Mesendoderm (in vitro differentiated cells): Measurements from ENCODE around the gene FANCG.

ENCODE experiments used
- DNase-seq: peaks from one replicate; pipeline ENCODE4 v3.0.0; 2013
- H2AK5ac ChIP-seq: 2 replicates; pipeline ENCODE4 v1.6.1; 2013; ENCODE audit warnings: low read length, inconsistent platforms
- H2BK120ac ChIP-seq: 2 replicates; pipeline ENCODE4 v1.6.1; 2013; ENCODE audit warnings: low read depth, mild to moderate bottlenecking, low read length, moderate library complexity, mixed read lengths
- H2BK15ac ChIP-seq: replicated peaks from 2 replicates; pipeline ENCODE4 v1.6.1; 2013; ENCODE audit warnings: low read depth, mild to moderate bottlenecking, moderate library complexity
- H2BK5ac ChIP-seq: 2 replicates; pipeline ENCODE4 v1.6.1; 2013; ENCODE audit warnings: low read length, inconsistent platforms
- H3K18ac ChIP-seq: 2 replicates; pipeline ENCODE4 v1.6.1; 2013; ENCODE audit warnings: mild to moderate bottlenecking, low read length, mixed read lengths
- H3K23ac ChIP-seq: one replicate; pipeline ENCODE4 v1.6.1; 2013; ENCODE audit warnings: low read length
- H3K27ac ChIP-seq: 2 replicates; pipeline ENCODE4 v1.5.1; 2013; ENCODE audit warnings: low read depth, mild to moderate bottlenecking, inconsistent platforms, low read length, moderate library complexity
- H3K27me3 ChIP-seq: 2 replicates; pipeline ENCODE4 v1.6.1; 2013; ENCODE audit warnings: low read length, control low read depth, mild to moderate bottlenecking, inconsistent platforms; ENCODE audit not compliant: insufficient read depth, poor library complexity
- H3K36me3 ChIP-seq: 2 replicates; pipeline ENCODE4 v1.6.1; 2013; ENCODE audit warnings: low read length, inconsistent platforms; ENCODE audit not compliant: control insufficient read depth, insufficient read depth
- H3K4ac ChIP-seq: one replicate; pipeline ENCODE4 v1.6.1; 2013; ENCODE audit warnings: low read depth, mild to moderate bottlenecking, low read length, moderate library complexity
- H3K4me1 ChIP-seq: 2 replicates; pipeline ENCODE4 v1.6.1; 2013; ENCODE audit warnings: low read depth, low read length, inconsistent platforms; ENCODE audit not compliant: control insufficient read depth
- H3K4me2 ChIP-seq: 2 replicates; pipeline ENCODE4 v1.6.1; 2013; ENCODE audit warnings: low read length
- H3K4me3 ChIP-seq: 2 replicates; pipeline ENCODE4 v1.5.1; 2013; ENCODE audit warnings: mild to moderate bottlenecking, low read length
- H3K56ac ChIP-seq: one replicate; pipeline ENCODE4 v1.6.1; 2013; ENCODE audit warnings: low read length
- H3K79me1 ChIP-seq: 2 replicates; pipeline ENCODE4 v1.6.1; 2013; ENCODE audit warnings: low read length, inconsistent platforms
- H3K79me2 ChIP-seq: 2 replicates; pipeline ENCODE4 v1.6.1; 2013; ENCODE audit warnings: mild to moderate bottlenecking, low read length; ENCODE audit not compliant: control insufficient read depth, insufficient read depth
- H3K9ac ChIP-seq: 2 replicates; pipeline ENCODE4 v1.6.1; 2013; ENCODE audit warnings: low read length, inconsistent platforms
- H4K5ac ChIP-seq: one replicate; pipeline ENCODE4 v1.6.1; 2013; ENCODE audit warnings: low read length
- H4K8ac ChIP-seq: one replicate; pipeline ENCODE4 v1.6.1; 2013; ENCODE audit warnings: low read depth, mild to moderate bottlenecking, control low read depth, low read length, moderate library complexity
- WGBS: extraction: QIAGEN DNeasy Blood & Tissue Kit; methylation state at CpG from one replicate; pipeline ENCODE4 v1.1.7; 2013; ENCODE audit warnings: low lambda C conversion rate, missing lambda C conversion rate; ENCODE audit not compliant: insufficient coverage; ENCODE audit errors: extremely low coverage; 5-methylcytosine and 5-hydroxymethylcytosine counted together

The FANCG gene

GRCh38 chr9:35078066-35078465 lies 1.7 kb downstream of the FANCG start:
- peaks cover 17% of the 10 kb centered on the region for H3K79me1 ChIP-seq
- H3K4ac ChIP-seq: no peak overlapping the region
- H3K36me3 ChIP-seq: peaks cover 10% of the 10 kb centered on the region
- WGBS: no CpG with 5 or more reads among the region's 4 CpGs
- H3K23ac ChIP-seq: peak overlapping the region; percentile 66
- peak overlapping the region; percentile 98 for H3K56ac ChIP-seq
- no peak overlapping the region for H4K8ac ChIP-seq
- H3K4me1 ChIP-seq: peaks cover 6% of the 10 kb centered on the region
- no peak overlapping the region for H3K27ac ChIP-seq
- H3K18ac ChIP-seq: no peak overlapping the region
- no peak overlapping the region for H2BK15ac ChIP-seq
- no peaks in the 10 kb centered on the region for H3K27me3 ChIP-seq
- peak overlapping the region; percentile 77 for H3K4me2 ChIP-seq
- no peak overlapping the region for H2AK5ac ChIP-seq
- peak overlapping the region; percentile 89 for H3K9ac ChIP-seq
- H3K79me2 ChIP-seq: peaks cover 25% of the 10 kb centered on the region
- no peak overlapping the region for H2BK5ac ChIP-seq
- no peak overlapping the region for H2BK120ac ChIP-seq
- H3K4me3 ChIP-seq: peak overlapping the region; percentile 20
- DNase-seq: no peak
- H4K5ac ChIP-seq: no peak overlapping the region

- peaks cover 17% of the 10 kb centered on the region for H3K79me1 ChIP-seq
- WGBS: no CpG with 5 or more reads among the region's 4 CpGs
Measured at GRCh38 chr9:35076848-35077247, 2.9 kb downstream of the FANCG start.

GRCh38 chr9:35075358-35075757 lies 4.4 kb downstream of the FANCG start:
- H3K23ac ChIP-seq: no peak overlapping the region
- no peak overlapping the region for H3K27ac ChIP-seq
- no peak overlapping the region for H3K4me2 ChIP-seq
- WGBS: no CpG with 5 or more reads among the region's 4 CpGs
- H3K56ac ChIP-seq: no peak overlapping the region
- H3K4me1 ChIP-seq: peaks cover 10% of the 10 kb centered on the region
- no peak overlapping the region for H3K18ac ChIP-seq
- H3K4ac ChIP-seq: no peak overlapping the region
- no peak overlapping the region for H2BK15ac ChIP-seq
- H2BK5ac ChIP-seq: no peak overlapping the region
- H4K8ac ChIP-seq: no peak overlapping the region
- DNase-seq: no peak
- H3K4me3 ChIP-seq: no peak overlapping the region
- no peaks in the 10 kb centered on the region for H3K27me3 ChIP-seq
- peaks cover 10% of the 10 kb centered on the region for H3K36me3 ChIP-seq
- no peak overlapping the region for H3K9ac ChIP-seq
- peaks cover 42% of the 10 kb centered on the region for H3K79me2 ChIP-seq
- peaks cover 17% of the 10 kb centered on the region for H3K79me1 ChIP-seq
- H2AK5ac ChIP-seq: no peak overlapping the region
- H4K5ac ChIP-seq: no peak overlapping the region
- no peak overlapping the region for H2BK120ac ChIP-seq

More at GRCh38 chr9:35076848-35077247, 2.9 kb downstream of the FANCG start:
- no peak overlapping the region for H3K4me3 ChIP-seq
- no peak overlapping the region for H3K4ac ChIP-seq
- no peak overlapping the region for H2BK15ac ChIP-seq
- H3K18ac ChIP-seq: no peak overlapping the region
- no peak overlapping the region for H2BK5ac ChIP-seq
- no peak overlapping the region for H2AK5ac ChIP-seq
- H3K4me1 ChIP-seq: peaks cover 7% of the 10 kb centered on the region
- H3K36me3 ChIP-seq: peaks cover 10% of the 10 kb centered on the region
- no peak overlapping the region for H4K5ac ChIP-seq
- H3K79me2 ChIP-seq: peaks cover 27% of the 10 kb centered on the region
- no peak overlapping the region for H3K4me2 ChIP-seq
- no peak for DNase-seq
- H3K27me3 ChIP-seq: no peaks in the 10 kb centered on the region
- no peak overlapping the region for H2BK120ac ChIP-seq
- H3K27ac ChIP-seq: no peak overlapping the region
- H3K9ac ChIP-seq: no peak overlapping the region
- no peak overlapping the region for H4K8ac ChIP-seq
- H3K56ac ChIP-seq: no peak overlapping the region
- H3K23ac ChIP-seq: no peak overlapping the region

- H3K27ac ChIP-seq: no peak overlapping the region
- no peak overlapping the region for H3K23ac ChIP-seq
- H2AK5ac ChIP-seq: no peak overlapping the region
- no peak overlapping the region for H4K5ac ChIP-seq
- H3K4me3 ChIP-seq: no peak overlapping the region
- no peak overlapping the region for H2BK15ac ChIP-seq
- no peak overlapping the region for H2BK120ac ChIP-seq
- no CpG with 5 or more reads among the region's 8 CpGs for WGBS
- H3K4me1 ChIP-seq: peaks cover 14% of the 10 kb centered on the region
- no peaks in the 10 kb centered on the region for H3K27me3 ChIP-seq
- H4K8ac ChIP-seq: no peak overlapping the region
- no peak overlapping the region for H3K18ac ChIP-seq
- no peak overlapping the region for H3K9ac ChIP-seq
- H3K79me2 ChIP-seq: peaks cover 47% of the 10 kb centered on the region
- H3K56ac ChIP-seq: no peak overlapping the region
- peaks cover 17% of the 10 kb centered on the region for H3K79me1 ChIP-seq
- no peak overlapping the region for H3K4me2 ChIP-seq
- DNase-seq: no peak
- H3K36me3 ChIP-seq: peaks cover 12% of the 10 kb centered on the region
- no peak overlapping the region for H3K4ac ChIP-seq
- H2BK5ac ChIP-seq: no peak overlapping the region
Measured at GRCh38 chr9:35074791-35075190, 5.0 kb downstream of the FANCG start.

GRCh38 chr9:35074141-35074540 lies 5.6 kb downstream of the FANCG start:
- no peaks in the 10 kb centered on the region for H3K27me3 ChIP-seq
- no peak overlapping the region for H3K27ac ChIP-seq
- H3K56ac ChIP-seq: no peak overlapping the region
- no peak overlapping the region for H3K18ac ChIP-seq
- no peak overlapping the region for H3K4me2 ChIP-seq
- no peak overlapping the region for H2BK5ac ChIP-seq
- DNase-seq: no peak
- peaks cover 12% of the 10 kb centered on the region for H3K36me3 ChIP-seq
- H3K4me3 ChIP-seq: no peak overlapping the region
- H3K79me1 ChIP-seq: peaks cover 15% of the 10 kb centered on the region
- no peak overlapping the region for H3K23ac ChIP-seq
- no peak overlapping the region for H2AK5ac ChIP-seq
- peaks cover 15% of the 10 kb centered on the region for H3K4me1 ChIP-seq
- no peak overlapping the region for H2BK120ac ChIP-seq
- H3K9ac ChIP-seq: no peak overlapping the region
- peaks cover 51% of the 10 kb centered on the region for H3K79me2 ChIP-seq
- no peak overlapping the region for H4K5ac ChIP-seq
- no peak overlapping the region for H3K4ac ChIP-seq
- no CpG with 5 or more reads among the region's 6 CpGs for WGBS
- no peak overlapping the region for H4K8ac ChIP-seq
- no peak overlapping the region for H2BK15ac ChIP-seq

- Histone ChIP-seq H3K56ac (peak overlapping the region; percentile 61), H2BK120ac (no peak overlapping the region), H3K23ac (no peak overlapping the region), H3K18ac (no peak overlapping the region), H3K79me1 (peaks cover 13% of the 10 kb centered on the region), H3K27me3 (no peaks in the 10 kb centered on the region), H3K4me2 (no peak overlapping the region), H3K4me3 (no peak overlapping the region), H3K4me1 (peaks cover 14% of the 10 kb centered on the region), H3K27ac (no peak overlapping the region), H2BK15ac (no peak overlapping the region), H2BK5ac (no peak overlapping the region), H3K36me3 (peaks cover 18% of the 10 kb centered on the region), H2AK5ac (peak overlapping the region; percentile 10), H4K8ac (no peak overlapping the region), H3K79me2 (peaks cover 51% of the 10 kb centered on the region), H4K5ac (peak overlapping the region; percentile 73), H3K4ac (no peak overlapping the region), H3K9ac (peak overlapping the region; percentile 40)
- no CpG with 5 or more reads among the region's 2 CpGs for WGBS
- DNase-seq: no peak
Measured at GRCh38 chr9:35073279-35073612, 6.5 kb downstream of the FANCG start.
